ENCODE measurements around the gene SCCPDH. TPM values are rescaled to one million over a fixed set of nuclear protein-coding genes. Genes with fewer than 3 reads are reported as not detected.

Gene SCCPDH
- total and polyA plus RNA-seq, 4 donors = 52.1 to 84.3 (median 78.5) TPM

- TF ChIP-seq MAX (IDR thresholded peaks at IDR 0.05) = no peak
- TF ChIP-seq ATF3 (IDR thresholded peaks at IDR 0.05) = no peak
Measured at GRCh38 chr1:246798107-246798506, 73.9 kb downstream of the SCCPDH start (continued).

GRCh38 chr1:246798606-246799496 is 74.6 kb downstream of the SCCPDH start:
- no peak for TF ChIP-seq ZBTB33 (IDR thresholded peaks at IDR 0.05)
- TF ChIP-seq NR2F2 (IDR thresholded peaks at IDR 0.05) = no peak
- 87% methylated on average over 22 of the region's 22 CpGs for WGBS
- H3K27me3 ChIP-seq (ENCODE audit: control insufficient read depth in 4 of 4, insufficient read depth in 4 of 4, low read length in 3 of 4) = no peaks in the 10 kb centered on the region
- peaks cover 0 to 4% (median 0%) of the 10 kb centered on the region in 4 donors for H3K4me1 ChIP-seq (ENCODE audit: control insufficient read depth in 4 of 4, insufficient read depth in 4 of 4, low read length in 3 of 4)
- no peak overlapping the region for H3K9ac ChIP-seq (ENCODE audit: low read depth in 1 of 2, low read length in 2 of 2)
- no peaks in the 10 kb centered on the region for H3K9me3 ChIP-seq (ENCODE audit: control insufficient read depth in 4 of 4, low read length in 3 of 4)
- H3K36me3 ChIP-seq (ENCODE audit: control insufficient read depth in 4 of 4, insufficient read depth in 3 of 4, low read depth in 1 of 4, low read length in 3 of 4) = no peaks in the 10 kb centered on the region
- no peak overlapping the region for H3K4me3 ChIP-seq (ENCODE audit: low read depth in 1 of 3, low read length in 3 of 3)
- no peak overlapping the region for H3K27ac ChIP-seq (ENCODE audit: low read depth in 1 of 2, low read length in 2 of 2)
- no peak for DNase-seq (ENCODE audit: low spot score)

GRCh38 chr1:246800356-246800755 is 76.1 kb downstream of the SCCPDH start:
- peaks cover 0 to 4% (median 0%) of the 10 kb centered on the region in 4 donors for H3K4me1 ChIP-seq (ENCODE audit: control insufficient read depth in 4 of 4, insufficient read depth in 4 of 4, low read length in 3 of 4)
- WGBS = 82% methylated on average over 3 of the region's 3 CpGs
- H3K27ac ChIP-seq (ENCODE audit: low read depth in 1 of 2, low read length in 2 of 2) = no peak overlapping the region
- H3K4me3 ChIP-seq (ENCODE audit: low read depth in 1 of 3, low read length in 3 of 3) = no peak overlapping the region
- no peaks in the 10 kb centered on the region for H3K36me3 ChIP-seq (ENCODE audit: control insufficient read depth in 4 of 4, insufficient read depth in 3 of 4, low read depth in 1 of 4, low read length in 3 of 4)
- TF ChIP-seq EGR1 (IDR thresholded peaks at IDR 0.05; ENCODE audit: low read depth in 2 of 2) = no peak
- TF ChIP-seq SP1 (IDR thresholded peaks at IDR 0.05) = no peak
- no peak for TF ChIP-seq HNF4A (conservative IDR thresholded peaks at IDR 0.05)
- no peak for TF ChIP-seq REST (IDR thresholded peaks at IDR 0.05)
- no peak for TF ChIP-seq JUND (IDR thresholded peaks at IDR 0.05)
- no peak for TF ChIP-seq ATF3 (IDR thresholded peaks at IDR 0.05)
- no peak for TF ChIP-seq MAX (IDR thresholded peaks at IDR 0.05)
- H3K27me3 ChIP-seq (ENCODE audit: control insufficient read depth in 4 of 4, insufficient read depth in 4 of 4, low read length in 3 of 4) = no peaks in the 10 kb centered on the region
- H3K9me3 ChIP-seq (ENCODE audit: control insufficient read depth in 4 of 4, low read length in 3 of 4) = no peaks in the 10 kb centered on the region
- no peak overlapping the region for H3K9ac ChIP-seq (ENCODE audit: low read depth in 1 of 2, low read length in 2 of 2)
- no peak for DNase-seq (ENCODE audit: low spot score)

Data from liver (tissue), 9 donors.